Measurements from ENCODE around the gene SKIL. TPM values are rescaled to one million over a fixed set of nuclear protein-coding genes. Genes with fewer than 3 reads are reported as not detected.

The SKIL gene
- total RNA-seq, 2 donors from 2014 or later = 16.9 to 41.3 TPM

- Histone ChIP-seq H3K9ac (ENCODE audit: low read depth in 2 of 2, low read length in 2 of 2) (no peak overlapping the region), H3K9me3 (no peaks in the 10 kb centered on the region), H3K4me3 (no peak overlapping the region), H3K27me3 (peaks cover 1% of the 10 kb centered on the region), H3K36me3 (no peaks in the 10 kb centered on the region), H3K27ac (no peak overlapping the region), H3K4me1 (no peaks in the 10 kb centered on the region)
- intact Hi-C loops (cut with DNase I) = no loop called here
- TF ChIP-seq CTCF (IDR thresholded peaks at IDR 0.05) = no peak
- DNase-seq = no peak
Measured at GRCh38 chr3:170425491-170426239, 68.2 kb downstream of the SKIL start.

DNA sequence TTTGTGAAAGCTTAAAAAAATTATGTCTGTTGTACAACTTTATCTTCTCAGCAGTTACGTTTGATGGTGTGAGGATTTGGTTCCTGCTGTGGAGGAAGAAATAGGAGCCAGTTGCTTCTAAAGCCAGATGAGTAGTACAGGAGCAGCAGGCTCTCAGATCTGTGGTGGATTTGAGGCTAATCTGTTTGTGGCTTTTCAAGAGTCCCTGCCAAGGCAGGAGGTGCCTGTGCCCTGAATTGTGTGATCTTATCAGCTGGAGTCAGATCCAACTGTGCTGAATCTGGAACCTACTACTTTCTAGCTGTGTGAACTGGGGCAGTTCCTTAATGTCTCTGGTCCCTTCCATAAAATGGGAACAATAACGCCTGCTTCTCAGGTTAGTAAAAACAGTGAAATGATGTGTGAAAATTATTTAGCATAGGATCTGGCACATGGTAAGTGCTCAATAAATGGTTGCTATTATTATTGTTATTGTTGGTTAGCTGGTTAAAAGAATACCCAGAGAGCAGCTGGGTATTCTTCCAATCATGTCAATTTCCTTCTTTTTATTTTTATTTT, 68.8 kb downstream of the SKIL start:
- H3K27ac ChIP-seq = no peak overlapping the region
- no peak for TF ChIP-seq CTCF (IDR thresholded peaks at IDR 0.05)
- no peak overlapping the region for H3K4me3 ChIP-seq
- H3K4me1 ChIP-seq = no peaks in the 10 kb centered on the region
- no peak overlapping the region for H3K9ac ChIP-seq (ENCODE audit: low read depth in 2 of 2, low read length in 2 of 2)
- no peak for DNase-seq
- H3K36me3 ChIP-seq = no peaks in the 10 kb centered on the region
- H3K9me3 ChIP-seq = no peaks in the 10 kb centered on the region
- no peaks in the 10 kb centered on the region for H3K27me3 ChIP-seq
- intact Hi-C loops (cut with DNase I) = no loop called here

DNA sequence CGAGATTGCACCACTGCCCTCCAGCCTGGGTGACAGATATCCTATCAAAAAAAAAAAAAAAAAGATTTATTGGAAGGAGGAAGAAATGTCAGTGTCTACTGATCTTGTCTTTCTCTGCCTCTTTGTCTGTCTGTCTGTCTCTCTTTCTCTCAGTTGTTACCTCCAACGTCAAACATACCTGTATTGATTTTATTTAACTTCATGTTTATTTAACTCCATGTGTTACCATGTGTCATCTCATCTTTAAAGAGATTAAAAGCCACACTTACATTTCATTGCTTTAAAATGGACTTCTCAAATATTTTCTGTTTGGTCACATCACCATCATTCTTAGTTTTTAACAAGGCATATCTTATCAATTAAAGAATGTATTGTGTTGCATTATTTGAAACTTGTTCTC, 70.6 kb downstream of the SKIL start:
- no peaks in the 10 kb centered on the region for H3K9me3 ChIP-seq
- intact Hi-C loops (cut with DNase I) = no loop called here
- no peaks in the 10 kb centered on the region for H3K27me3 ChIP-seq
- no peak overlapping the region for H3K4me3 ChIP-seq
- no peak for TF ChIP-seq CTCF (IDR thresholded peaks at IDR 0.05)
- no peak for DNase-seq
- H3K9ac ChIP-seq (ENCODE audit: low read depth in 2 of 2, low read length in 2 of 2) = no peak overlapping the region
- no peaks in the 10 kb centered on the region for H3K36me3 ChIP-seq
- no peak overlapping the region for H3K27ac ChIP-seq
- no peaks in the 10 kb centered on the region for H3K4me1 ChIP-seq

GRCh38 chr3:170429050-170429449, 71.5 kb downstream of the SKIL start:
- DNase-seq = no peak
- H3K36me3 ChIP-seq = no peaks in the 10 kb centered on the region
- intact Hi-C loops (cut with DNase I) = no loop called here
- H3K27me3 ChIP-seq = no peaks in the 10 kb centered on the region
- no peak overlapping the region for H3K9ac ChIP-seq (ENCODE audit: low read depth in 2 of 2, low read length in 2 of 2)
- no peak overlapping the region for H3K27ac ChIP-seq
- H3K9me3 ChIP-seq = no peaks in the 10 kb centered on the region
- H3K4me3 ChIP-seq = no peak overlapping the region
- no peak for TF ChIP-seq CTCF (IDR thresholded peaks at IDR 0.05)
- no peaks in the 10 kb centered on the region for H3K4me1 ChIP-seq

DNA sequence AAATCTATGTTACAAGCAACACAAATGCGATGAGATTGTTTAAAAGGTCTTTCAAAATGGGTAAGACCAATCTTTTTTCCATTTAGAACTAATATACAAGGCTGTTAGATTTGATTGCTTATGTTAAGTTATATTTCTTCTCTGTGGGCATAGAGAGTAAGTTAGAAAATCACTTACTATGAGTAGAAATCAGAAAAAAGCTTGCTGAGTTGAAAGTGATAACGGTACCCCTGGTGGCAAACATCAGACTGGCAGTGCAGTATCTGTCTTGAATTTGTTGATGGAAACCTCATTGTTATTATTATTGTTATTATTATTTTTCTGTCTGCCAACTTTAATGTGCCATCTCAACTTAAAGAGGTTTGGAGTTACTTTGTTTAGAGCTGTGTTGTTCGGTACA, 73.5 kb downstream of the SKIL start:
- H3K27ac ChIP-seq = no peak overlapping the region

More for the DNA sequence above, 73.5 kb downstream of the SKIL start:
- no peaks in the 10 kb centered on the region for H3K27me3 ChIP-seq
- intact Hi-C loops (cut with DNase I) = no loop called here
- no peaks in the 10 kb centered on the region for H3K4me1 ChIP-seq
- H3K9ac ChIP-seq (ENCODE audit: low read depth in 2 of 2, low read length in 2 of 2) = no peak overlapping the region
- H3K36me3 ChIP-seq = no peaks in the 10 kb centered on the region
- TF ChIP-seq CTCF (IDR thresholded peaks at IDR 0.05) = no peak
- no peak for DNase-seq
- no peaks in the 10 kb centered on the region for H3K9me3 ChIP-seq
- H3K4me3 ChIP-seq = no peak overlapping the region
